Prostate gland (tissue), 2 donors: Measurements from ENCODE around the gene JARID2. TPM values are rescaled to one million over a fixed set of nuclear protein-coding genes. Genes with fewer than 3 reads are reported as not detected.

Source experiments
- DNase-seq: peaks from one replicate; pipeline ENCODE4 v3.0.0-alpha.2; 2019; ENCODE audit warnings: low spot score
- H3K27ac ChIP-seq, 2 donors: fragments of 200-600 bp; sonication (generic); 2 replicates each; pipeline ENCODE4 v1.5.1; 2017 to 2019
- H3K27me3 ChIP-seq: fragments of 200-600 bp; sonication (generic); replicated peaks from 2 replicates; pipeline ENCODE4 v1.5.1; 2019; ENCODE audit not compliant: insufficient read depth
- H3K36me3 ChIP-seq, 2 donors: fragments of 200-600 bp; sonication (generic); 1 replicate in 1 of 2; 2 replicates in 1 of 2; pipeline versions ENCODE4 v1.5.1 to v1.8.1; 2017 to 2019
- H3K4me1 ChIP-seq: fragments of 200-600 bp; sonication (generic); replicated peaks from 2 replicates; pipeline ENCODE4 v1.5.1; 2019
- H3K4me3 ChIP-seq, 2 donors: fragments of 200-600 bp; sonication (generic); 2 replicates each; pipeline ENCODE4 v1.5.1; 2017 to 2019
- H3K9me3 ChIP-seq: fragments of 200-600 bp; sonication (generic); 2 replicates; pipeline ENCODE4 v1.5.1; 2017
- CTCF ChIP-seq, 4 experiments: fragments of 200-600 bp in 2 of 4; fragments of 450-650 bp in 2 of 4; sonication (generic) in 2 of 4; IDR thresholded peaks; 1 replicate in 3 of 4; 2 replicates in 1 of 4; pipeline ENCODE4 v1.5.1; 2016 to 2019; ENCODE audit warnings: antibody characterized with exemption in 4 of 4, mild to moderate bottlenecking in 2 of 4, moderate library complexity in 2 of 4
- POLR2A ChIP-seq: fragments of 450-650 bp; IDR thresholded peaks from one replicate; pipeline ENCODE4 v1.6.1; 2016; ENCODE audit warnings: antibody characterized with exemption, mild to moderate bottlenecking
- POLR2AphosphoS5 ChIP-seq: sonication (generic); formaldehyde crosslinking; IDR thresholded peaks from one replicate; pipeline ENCODE4 v1.6.1; 2017; ENCODE audit warnings: antibody characterized with exemption
- WGBS: methylation state at CpG from one replicate; pipeline ENCODE4 v1.1.5; 2018; 5-methylcytosine and 5-hydroxymethylcytosine counted together
- intact Hi-C: fragments of 100-400 bp; cut with DNase I; formaldehyde crosslinking; loops from one replicate; pipeline ENCODE4 v1.14.2; 2022
- total RNA-seq, 2 donors: library from RNA; depleted of rRNA; stranded (reverse); fragments of >200 nt; gene quantifications; one replicate each; pipeline ENCODE4 v1.1.0, GENCODE V29; 2016

The JARID2 gene
- total RNA-seq, 2 donors from 2014 or later: 7.7 to 35.4 TPM

GRCh38 chr6:15523679-15524630 lies 278.1 kb downstream of the JARID2 start:
- H3K9me3 ChIP-seq: no peaks in the 10 kb centered on the region
- no peaks in the 10 kb centered on the region for H3K4me1 ChIP-seq
- no peaks in the 10 kb centered on the region for H3K27me3 ChIP-seq
- intact Hi-C loops: no loop called here
- H3K36me3 ChIP-seq: no peaks in the 10 kb centered on the region
- TF ChIP-seq POLR2A (no peak), POLR2AphosphoS5 (no peak), CTCF (IDR thresholded peaks at IDR 0.05) (no peak)
- 97% methylated on average over 23 of the region's 23 CpGs for WGBS
- no peak overlapping the region for H3K4me3 ChIP-seq
- H3K27ac ChIP-seq: no peak overlapping the region
- no peak for DNase-seq

GRCh38 chr6:15524861-15525401 lies 279.1 kb downstream of the JARID2 start:
- Histone ChIP-seq H3K36me3 (no peaks in the 10 kb centered on the region), H3K27ac (no peak overlapping the region), H3K27me3 (no peaks in the 10 kb centered on the region), H3K4me3 (no peak overlapping the region), H3K9me3 (no peaks in the 10 kb centered on the region), H3K4me1 (no peaks in the 10 kb centered on the region)
- no peak for TF ChIP-seq CTCF (IDR thresholded peaks at IDR 0.05)
- TF ChIP-seq POLR2AphosphoS5: no peak
- no peak for TF ChIP-seq POLR2A
- no peak for DNase-seq
- intact Hi-C loops: no loop called here
- WGBS: 98% methylated on average over 14 of the region's 14 CpGs

GRCh38 chr6:15526212-15526701 lies 280.4 kb downstream of the JARID2 start:
- Histone ChIP-seq H3K27me3 (no peaks in the 10 kb centered on the region), H3K4me3 (no peak overlapping the region), H3K4me1 (no peaks in the 10 kb centered on the region), H3K9me3 (no peaks in the 10 kb centered on the region), H3K36me3 (no peaks in the 10 kb centered on the region), H3K27ac (no peak overlapping the region)
- intact Hi-C loops: no loop called here
- TF ChIP-seq POLR2A (no peak), CTCF (IDR thresholded peaks at IDR 0.05) (no peak)
- WGBS: 90% methylated on average over 13 of the region's 13 CpGs
- DNase-seq: no peak

GRCh38 chr6:15527838-15528617 lies 282.2 kb downstream of the JARID2 start:
- Histone ChIP-seq H3K4me1 (no peaks in the 10 kb centered on the region), H3K27ac (no peak overlapping the region), H3K4me3 (no peak overlapping the region), H3K27me3 (no peaks in the 10 kb centered on the region), H3K36me3 (no peaks in the 10 kb centered on the region), H3K9me3 (no peaks in the 10 kb centered on the region)
- intact Hi-C loops: no loop called here
- WGBS: 94% methylated on average over 12 of the region's 12 CpGs
- DNase-seq: no peak
- TF ChIP-seq POLR2A (no peak), POLR2AphosphoS5 (no peak), CTCF (IDR thresholded peaks at IDR 0.05) (no peak)
